Lower leg skin (tissue), 4 donors: Measurements from ENCODE around the gene TBC1D19. TPM values are rescaled to one million over a fixed set of nuclear protein-coding genes. Genes with fewer than 3 reads are reported as not detected.

Experiments
- DNase-seq, 2 donors: peaks; one replicate each; pipeline ENCODE4 v3.0.0-alpha.2; 2019; ENCODE audit warnings: low spot score in 2 of 2
- H3K4me3 ChIP-seq: fragments of 200-600 bp; sonication (generic); 2 replicates; pipeline ENCODE4 v1.5.1; 2017; ENCODE audit warnings: mild to moderate bottlenecking, low read depth; ENCODE audit not compliant: poor library complexity, severe bottlenecking
- POLR2A ChIP-seq, 2 donors: fragments of 450-650 bp; IDR thresholded peaks; one replicate each; pipeline ENCODE4 v1.6.1; 2016 to 2017; ENCODE audit warnings: antibody characterized with exemption in 2 of 2, mild to moderate bottlenecking in 1 of 2, moderate library complexity in 1 of 2
- WGBS, 2 donors: methylation state at CpG; one replicate each; pipeline ENCODE4 v1.1.5; 2018; 5-methylcytosine and 5-hydroxymethylcytosine counted together
- intact Hi-C: fragments of 100-400 bp; cut with DNase I; formaldehyde crosslinking; loops from one replicate; pipeline ENCODE4 v1.15.0; 2023; ENCODE audit warnings: low total_unique reads
- total RNA-seq, 4 donors: library from RNA; depleted of rRNA; stranded (reverse); fragments of >200 nt; gene quantifications; one replicate each; pipeline ENCODE4 v1.1.0, GENCODE V29; 2016
- TF ChIP-seq, protein P1 (sequence below), 3 donors: fragments of 450-650 bp; IDR thresholded peaks; one replicate each; pipeline ENCODE4 v1.5.1; 2016; ENCODE audit warnings: antibody characterized with exemption in 3 of 3, mild to moderate bottlenecking in 3 of 3, moderate library complexity in 2 of 3

Gene TBC1D19
- total RNA-seq, 4 donors from 2014 or later, result 7.5 to 15.7 (median 9.0) TPM

DNA sequence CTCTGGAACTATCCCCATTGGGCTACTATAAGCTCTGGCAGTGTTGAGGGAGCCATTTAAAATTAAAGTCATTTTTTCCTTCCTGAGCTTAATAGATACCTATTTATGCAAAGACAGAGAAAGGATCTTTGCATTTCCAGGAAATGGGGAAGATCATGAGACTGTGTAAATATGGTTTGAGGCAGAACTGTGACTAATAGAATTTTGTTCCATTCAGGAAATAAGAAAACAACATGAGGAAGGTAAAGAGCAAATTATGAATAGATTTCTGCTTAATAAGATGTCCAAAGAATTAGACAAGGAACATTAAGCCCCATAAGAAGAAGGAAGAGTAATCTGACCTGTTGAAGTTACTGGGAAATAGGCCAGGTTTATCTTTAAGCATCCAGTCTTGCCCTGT is 17.8 kb upstream of the TBC1D19 start:
- no peak for TF ChIP-seq POLR2A (IDR thresholded peaks at IDR 0.05)
- TF ChIP-seq, protein P1, sequence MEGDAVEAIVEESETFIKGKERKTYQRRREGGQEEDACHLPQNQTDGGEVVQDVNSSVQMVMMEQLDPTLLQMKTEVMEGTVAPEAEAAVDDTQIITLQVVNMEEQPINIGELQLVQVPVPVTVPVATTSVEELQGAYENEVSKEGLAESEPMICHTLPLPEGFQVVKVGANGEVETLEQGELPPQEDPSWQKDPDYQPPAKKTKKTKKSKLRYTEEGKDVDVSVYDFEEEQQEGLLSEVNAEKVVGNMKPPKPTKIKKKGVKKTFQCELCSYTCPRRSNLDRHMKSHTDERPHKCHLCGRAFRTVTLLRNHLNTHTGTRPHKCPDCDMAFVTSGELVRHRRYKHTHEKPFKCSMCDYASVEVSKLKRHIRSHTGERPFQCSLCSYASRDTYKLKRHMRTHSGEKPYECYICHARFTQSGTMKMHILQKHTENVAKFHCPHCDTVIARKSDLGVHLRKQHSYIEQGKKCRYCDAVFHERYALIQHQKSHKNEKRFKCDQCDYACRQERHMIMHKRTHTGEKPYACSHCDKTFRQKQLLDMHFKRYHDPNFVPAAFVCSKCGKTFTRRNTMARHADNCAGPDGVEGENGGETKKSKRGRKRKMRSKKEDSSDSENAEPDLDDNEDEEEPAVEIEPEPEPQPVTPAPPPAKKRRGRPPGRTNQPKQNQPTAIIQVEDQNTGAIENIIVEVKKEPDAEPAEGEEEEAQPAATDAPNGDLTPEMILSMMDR (IDR thresholded peaks at IDR 0.05), result no peak
- H3K4me3 ChIP-seq, result no peak overlapping the region
- no peak for DNase-seq
- intact Hi-C loops, result no loop called here

DNA sequence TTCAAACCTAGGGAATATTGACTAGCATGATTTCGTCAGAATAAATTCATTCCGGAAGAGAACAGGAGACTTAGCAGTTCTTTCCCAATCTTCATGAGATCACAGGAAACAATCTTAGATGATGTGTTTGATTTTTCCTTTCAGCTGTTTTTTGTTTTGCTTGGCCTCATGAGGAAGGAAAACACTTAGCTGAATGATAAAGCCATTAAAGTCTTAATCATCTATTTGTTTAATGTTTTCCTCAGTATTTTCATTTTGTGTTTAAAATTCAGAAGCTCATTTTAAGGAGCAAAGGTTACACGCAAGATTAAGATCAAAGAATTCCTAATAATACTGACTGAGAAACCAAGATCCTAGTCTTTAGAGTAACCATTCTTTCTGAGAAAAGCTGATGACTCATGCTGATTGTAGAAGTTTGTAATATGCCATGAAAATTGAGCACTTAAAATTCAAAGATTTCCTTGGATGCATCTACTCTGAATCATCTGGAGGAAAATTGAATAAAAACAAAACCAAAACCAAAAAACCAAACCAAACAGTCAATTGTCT is 15.4 kb upstream of the TBC1D19 start:
- intact Hi-C loops, result no loop called here
- DNase-seq, result no peak
- no peak overlapping the region for H3K4me3 ChIP-seq
- WGBS, 2 donors, result 32 to 39% methylated on average over 3 of the region's 3 CpGs
- TF ChIP-seq POLR2A (IDR thresholded peaks at IDR 0.05), result no peak
- TF ChIP-seq, protein P1 (IDR thresholded peaks at IDR 0.05), result no peak

DNA sequence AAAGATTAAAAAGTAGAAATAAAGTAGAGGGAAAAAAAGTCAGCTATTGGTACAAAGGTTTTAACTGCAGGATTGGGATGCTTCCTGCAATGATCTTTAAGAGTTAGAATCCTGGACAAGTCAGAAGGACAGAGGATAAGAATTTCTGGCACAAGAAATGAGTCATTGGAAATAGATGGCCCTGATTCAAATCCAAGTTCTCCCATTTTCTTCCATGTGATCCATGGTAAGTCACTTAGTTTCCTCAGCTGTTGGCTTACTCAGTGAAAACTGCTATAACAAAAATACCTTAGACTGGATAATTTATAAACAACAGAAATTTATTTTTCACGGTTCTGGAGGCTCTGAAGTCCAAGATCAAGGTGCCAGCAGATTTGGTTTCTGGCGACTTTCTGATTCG is 13.3 kb upstream of the TBC1D19 start:
- TF ChIP-seq, protein P1 (IDR thresholded peaks at IDR 0.05), result no peak
- TF ChIP-seq POLR2A (IDR thresholded peaks at IDR 0.05), result no peak
- no peak for DNase-seq
- no peak overlapping the region for H3K4me3 ChIP-seq
- 64 to 70% methylated on average over 3 of the region's 3 CpGs for WGBS, 2 donors
- intact Hi-C loops, result no loop called here

DNA sequence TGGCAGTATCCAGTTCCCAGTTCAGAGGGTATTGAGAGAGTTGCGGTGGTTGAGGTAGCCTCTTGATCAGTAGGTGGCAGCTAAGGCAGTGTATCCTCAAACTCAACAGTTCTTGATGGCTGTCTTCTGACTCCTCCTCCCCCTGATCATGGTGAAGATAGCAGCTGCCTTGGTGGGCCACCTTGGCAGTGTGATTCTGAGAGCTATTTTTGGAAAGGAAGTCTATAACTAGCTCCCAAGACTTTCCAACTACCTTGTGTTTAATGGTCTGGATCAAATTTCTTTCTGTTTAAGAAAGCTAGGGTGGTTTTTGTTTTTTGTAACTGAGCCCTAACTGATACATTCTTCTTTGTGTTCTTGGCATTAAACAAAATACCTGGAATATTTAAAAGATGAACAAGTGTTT is 10.5 kb upstream of the TBC1D19 start:
- no peak for TF ChIP-seq POLR2A (IDR thresholded peaks at IDR 0.05)
- TF ChIP-seq, protein P1 (IDR thresholded peaks at IDR 0.05), result no peak
- WGBS, 2 donors, result 95 to 100% methylated on average over 1 of the region's 1 CpG
- no peak for DNase-seq
- no peak overlapping the region for H3K4me3 ChIP-seq
- intact Hi-C loops, result no loop called here

DNA sequence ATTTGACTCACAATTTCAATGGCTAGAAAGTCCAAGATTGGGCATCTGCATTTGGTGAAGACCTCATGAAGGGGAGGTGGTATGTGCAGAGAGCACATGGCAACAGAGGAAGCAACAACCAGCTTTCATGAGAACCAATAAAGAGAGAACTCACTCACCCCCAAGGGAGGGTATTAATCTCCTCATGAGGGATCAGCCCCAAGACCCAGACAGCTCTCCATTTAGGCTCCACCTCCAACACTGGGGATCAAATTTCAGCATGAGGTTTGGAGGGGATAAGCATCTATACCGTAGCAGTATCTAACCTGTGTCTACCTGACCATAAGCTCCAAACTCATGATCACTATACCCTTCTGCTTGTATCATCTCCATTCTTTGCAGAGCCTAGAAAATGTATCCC is 9.3 kb upstream of the TBC1D19 start:
- TF ChIP-seq, protein P1 (IDR thresholded peaks at IDR 0.05), result no peak
- intact Hi-C loops, result no loop called here
- no peak for DNase-seq
- 63 to 67% methylated on average over 1 of the region's 1 CpG for WGBS, 2 donors
- no peak overlapping the region for H3K4me3 ChIP-seq

DNA sequence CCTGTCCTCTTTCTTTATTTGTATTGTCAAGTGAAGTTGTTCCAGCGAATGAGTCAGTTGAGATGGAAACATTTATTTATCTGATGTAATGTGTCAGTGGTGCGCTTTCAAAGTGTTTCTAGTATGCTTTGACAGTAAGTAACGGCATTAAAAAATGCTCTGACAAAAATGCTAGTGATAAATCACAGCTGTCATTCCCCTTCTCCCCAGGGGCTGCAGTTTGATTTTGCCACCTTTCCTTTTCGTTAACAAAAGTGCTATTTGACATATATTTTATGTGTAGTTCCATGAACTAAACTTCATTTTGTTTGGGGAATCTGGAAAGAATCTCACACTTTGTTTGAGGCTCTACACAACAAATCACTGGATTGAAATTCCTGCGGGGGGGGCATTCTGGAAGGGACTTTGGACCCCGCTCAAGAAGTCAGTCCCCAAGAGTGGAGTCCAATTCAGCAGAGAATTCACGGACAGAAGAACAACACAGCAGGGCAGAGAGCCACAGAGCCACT is 7.6 kb upstream of the TBC1D19 start:
- H3K4me3 ChIP-seq, result no peak overlapping the region
- intact Hi-C loops, result no loop called here
- WGBS, 2 donors, result 23 to 28% methylated on average over 7 of the region's 7 CpGs
- TF ChIP-seq, protein P1 (IDR thresholded peaks at IDR 0.05), result no peak
- no peak for TF ChIP-seq POLR2A (IDR thresholded peaks at IDR 0.05)
- no peak for DNase-seq
